ENCODE results near the gene CCKAR. TPM values are rescaled to one million over a fixed set of nuclear protein-coding genes. Genes with fewer than 3 reads are reported as not detected.

CCKAR gene
- total RNA-seq (2022) (1.9 and 2.0 TPM in 2 replicates), Bru-seq, nascent RNA (percentile 37 among the genes with signal in this experiment), BruChase-seq, experiment 1, labeled RNA remaining after a 2-hour chase (percentile 41 among the genes with signal in this experiment), BruChase-seq, experiment 2, labeled RNA remaining after a 6-hour chase (percentile 53 among the genes with signal in this experiment)
- long read RNA-seq, partial matches to known transcripts = 1 of 1 reads
- long read RNA-seq, other reads (novel, unspliced or antisense) = 0 of 1 reads

- H3K36me3 Mint-ChIP-seq (ENCODE audit: insufficient read depth, unreplicated experiment) = no peaks in the 10 kb centered on the region
- no peaks in the 10 kb centered on the region for H3K36me3 ChIP-seq (ENCODE audit: control insufficient read depth, insufficient read depth, low read length)
- no peak for DNase-seq
- no peaks in the 10 kb centered on the region for H3K27me3 ChIP-seq (replicated peaks; ENCODE audit: control insufficient read depth, insufficient read depth, low read length)
- POLR2A ChIA-PET = no interaction called here
- intact Hi-C loops (cut with micrococcal nuclease; ENCODE audit: unreplicated experiment) = no loop called here
- CTCF ChIA-PET = no interaction called here
- H3K9me3 ChIP-seq = no peaks in the 10 kb centered on the region
- no peak within 1 kb of the TSS for H3K4me3 ChIP-seq (ENCODE audit: low read depth, low read length)
- H3K4me1 ChIP-seq = peaks cover 11% of the 10 kb centered on the region
- H3K9me3 Mint-ChIP-seq (ENCODE audit: unreplicated experiment) = no peaks in the 10 kb centered on the region
- BruUV-seq (replicated peaks) = no TSS peak
- no peak within 1 kb of the TSS for H3K27ac Mint-ChIP-seq (ENCODE audit: unreplicated experiment)
- no peak within 1 kb of the TSS for H3K4me3 Mint-ChIP-seq (ENCODE audit: unreplicated experiment)
- TF ChIP-seq CTCF (IDR thresholded peaks at IDR 0.05; ENCODE audit: insufficient read depth in 1 of 2, low read depth in 1 of 2, low read length in 1 of 2, severe bottlenecking in 1 of 2, unreplicated experiment in 1 of 2) = no peak
- H3K4me1 Mint-ChIP-seq (ENCODE audit: low read depth, unreplicated experiment) = no peaks in the 10 kb centered on the region
- H3K27me3 Mint-ChIP-seq (ENCODE audit: insufficient read depth, unreplicated experiment) = peaks cover 3% of the 10 kb centered on the region
These were observed at the start of gene CCKAR for GRCh38 chr4:26490111-26490959. CCKAR (minus strand) TSS chr4:26490484; CDS start chr4:26490267, 217 bp downstream.

- intact Hi-C loops (cut with micrococcal nuclease; ENCODE audit: unreplicated experiment) = no loop called here
- no peak for DNase-seq
- no peak for TF ChIP-seq CTCF (IDR thresholded peaks at IDR 0.05; ENCODE audit: insufficient read depth in 1 of 2, low read depth in 1 of 2, low read length in 1 of 2, severe bottlenecking in 1 of 2, unreplicated experiment in 1 of 2)
- POLR2A ChIA-PET = no interaction called here
- CTCF ChIA-PET = no interaction called here
- H3K27ac Mint-ChIP-seq (ENCODE audit: unreplicated experiment) = no peak overlapping the region
- H3K27me3 ChIP-seq (replicated peaks; ENCODE audit: control insufficient read depth, insufficient read depth, low read length) = no peaks in the 10 kb centered on the region
- no TSS peak for BruUV-seq (replicated peaks)
- H3K27me3 Mint-ChIP-seq (ENCODE audit: insufficient read depth, unreplicated experiment) = no peaks in the 10 kb centered on the region
- H3K4me3 Mint-ChIP-seq (ENCODE audit: unreplicated experiment) = no peak overlapping the region
- no peaks in the 10 kb centered on the region for H3K4me1 ChIP-seq
- H3K9me3 Mint-ChIP-seq (ENCODE audit: unreplicated experiment) = no peaks in the 10 kb centered on the region
- no peaks in the 10 kb centered on the region for H3K36me3 ChIP-seq (ENCODE audit: control insufficient read depth, insufficient read depth, low read length)
- no peaks in the 10 kb centered on the region for H3K9me3 ChIP-seq
- H3K4me3 ChIP-seq (ENCODE audit: low read depth, low read length) = no peak overlapping the region
- no peaks in the 10 kb centered on the region for H3K36me3 Mint-ChIP-seq (ENCODE audit: insufficient read depth, unreplicated experiment)
- no peaks in the 10 kb centered on the region for H3K4me1 Mint-ChIP-seq (ENCODE audit: low read depth, unreplicated experiment)
These were observed 43.4 kb upstream of the CCKAR start for GRCh38 chr4:26533685-26534084.

GRCh38 chr4:26531491-26532116 lies 41.3 kb upstream of the CCKAR start:
- H3K36me3 Mint-ChIP-seq (ENCODE audit: insufficient read depth, unreplicated experiment) = no peaks in the 10 kb centered on the region
- CTCF ChIA-PET = no interaction called here
- POLR2A ChIA-PET = no interaction called here
- H3K27me3 ChIP-seq (replicated peaks; ENCODE audit: control insufficient read depth, insufficient read depth, low read length) = no peaks in the 10 kb centered on the region
- no peak overlapping the region for H3K27ac Mint-ChIP-seq (ENCODE audit: unreplicated experiment)
- DNase-seq = no peak
- H3K9me3 Mint-ChIP-seq (ENCODE audit: unreplicated experiment) = no peaks in the 10 kb centered on the region
- intact Hi-C loops (cut with micrococcal nuclease; ENCODE audit: unreplicated experiment) = no loop called here
- no peaks in the 10 kb centered on the region for H3K27me3 Mint-ChIP-seq (ENCODE audit: insufficient read depth, unreplicated experiment)
- no peak overlapping the region for H3K4me3 Mint-ChIP-seq (ENCODE audit: unreplicated experiment)
- H3K9me3 ChIP-seq = no peaks in the 10 kb centered on the region
- H3K36me3 ChIP-seq (ENCODE audit: control insufficient read depth, insufficient read depth, low read length) = no peaks in the 10 kb centered on the region
- H3K4me1 Mint-ChIP-seq (ENCODE audit: low read depth, unreplicated experiment) = no peaks in the 10 kb centered on the region
- H3K4me3 ChIP-seq (ENCODE audit: low read depth, low read length) = no peak overlapping the region
- no peaks in the 10 kb centered on the region for H3K4me1 ChIP-seq
- TF ChIP-seq CTCF (IDR thresholded peaks at IDR 0.05; ENCODE audit: insufficient read depth in 1 of 2, low read depth in 1 of 2, low read length in 1 of 2, severe bottlenecking in 1 of 2, unreplicated experiment in 1 of 2) = no peak
- no TSS peak for BruUV-seq (replicated peaks)
